GM12878 (cell line): Measurements from ENCODE around the gene CHD1. TPM values are rescaled to one million over a fixed set of nuclear protein-coding genes. Genes with fewer than 3 reads are reported as not detected.

Source experiments
- ATAC-seq: fragments of 200-7000 bp; cut with Tn5 transposase; 3 replicates; pipeline ENCODE4 v1.9.1; 2020; ENCODE audit warnings: mild to moderate bottlenecking, moderate library complexity
- BruUV-seq: library from RNA; stranded (reverse); fragments of 400-500 nt; replicated peaks from 2 replicates; lab custom pipeline; 2021; lab: Mats Ljungman, UMichigan
- CTCF ChIA-PET: fragments of 300-600 bp; sonication (Branson Sonifier 250); formaldehyde crosslinking; extraction: SDS; loops from one replicate; lab custom pipeline; 2021; ENCODE audit warnings: inconsistent platforms; lab: Yijun Ruan, JAX
- POLR2A ChIA-PET: fragments of 350-600 bp; formaldehyde crosslinking; extraction: SDS; loops from one replicate; lab custom pipeline; 2021; ENCODE audit warnings: inconsistent platforms; lab: Charles Lee
- RAD21 ChIA-PET: fragments of 300-600 bp; sonication (Branson Sonifier 250); formaldehyde crosslinking; loops from one replicate; lab custom pipeline; 2023; ENCODE audit warnings: antibody characterized with exemption; ENCODE audit not compliant: unreplicated experiment; lab: Charles Lee
- SMC1A ChIA-PET: fragments of 300-600 bp; sonication (Branson Sonifier 250); formaldehyde crosslinking; loops from one replicate; lab custom pipeline; 2023; ENCODE audit not compliant: unreplicated experiment, uncharacterized antibody; lab: Charles Lee
- DNase-seq: peaks from one replicate; pipeline ENCODE4 v3.0.0-alpha.2; 2011; ENCODE audit warnings: low read depth, low spot score
- FAIRE-seq: peaks from 3 replicates; lab custom pipeline; 2011; peaks lifted over from hg19 to GRCh38; lab: Jason Lieb, UNC
- H2AFZ ChIP-seq: 2 replicates; pipeline ENCODE4 v1.6.0; 2011; ENCODE audit warnings: low read depth, low read length, control low read depth; ENCODE audit not compliant: control insufficient read depth
- H3K27ac ChIP-seq: 2 replicates; pipeline ENCODE4 v1.5.1; 2011; ENCODE audit warnings: control low read depth; ENCODE audit not compliant: control insufficient read depth, insufficient read depth
- H3K27me3 ChIP-seq, 2 experiments: replicated peaks in 1 of 2; 2 replicates each; pipeline versions ENCODE4 v1.6.0 to v1.6.1; 2011; ENCODE audit warnings: low read length in 1 of 2; ENCODE audit not compliant: control insufficient read depth in 2 of 2, insufficient read depth in 2 of 2
- H3K36me3 ChIP-seq, 2 experiments: 2 replicates each; pipeline ENCODE4 v1.5.1; 2011; ENCODE audit warnings: low read length in 1 of 2; ENCODE audit not compliant: control insufficient read depth in 2 of 2, insufficient read depth in 2 of 2
- H3K4me1 ChIP-seq: 2 replicates; pipeline ENCODE4 v1.6.1; 2011; ENCODE audit warnings: mild to moderate bottlenecking, low read length, moderate library complexity, mixed read lengths; ENCODE audit not compliant: control insufficient read depth, insufficient read depth
- H3K4me2 ChIP-seq: 2 replicates; pipeline ENCODE4 v1.6.0; 2011; ENCODE audit warnings: control low read depth; ENCODE audit not compliant: control insufficient read depth, insufficient read depth
- H3K4me3 ChIP-seq: fragments of 200-600 bp; sonication (generic); 2 replicates; pipeline ENCODE4 v1.5.1; 2016
- H3K79me2 ChIP-seq: 2 replicates; pipeline ENCODE4 v1.6.0; 2011; ENCODE audit warnings: low read length; ENCODE audit not compliant: control insufficient read depth, insufficient read depth
- H3K9ac ChIP-seq: 2 replicates; pipeline ENCODE4 v1.8.0; 2011; ENCODE audit warnings: low read length, control low read depth, mixed read lengths; ENCODE audit not compliant: control insufficient read depth, insufficient read depth
- H3K9me3 ChIP-seq: replicated peaks from 3 replicates; pipeline ENCODE4 v1.5.1; 2011; ENCODE audit warnings: mild to moderate bottlenecking, low read length; ENCODE audit not compliant: control insufficient read depth, insufficient read depth
- H4K20me1 ChIP-seq: 2 replicates; pipeline ENCODE4 v1.6.0; 2011; ENCODE audit not compliant: control insufficient read depth, insufficient read depth
- ATF7 ChIP-seq: fragments of 450-650 bp; IDR thresholded peaks from 2 replicates; pipeline ENCODE4 v1.6.1; 2016; ENCODE audit warnings: low read depth, mild to moderate bottlenecking
- BCL11A ChIP-seq: IDR thresholded peaks from 2 replicates; pipeline ENCODE4 v1.6.1; 2011; ENCODE audit warnings: low read depth, low read length
- NBN ChIP-seq: fragments of 450-650 bp; IDR thresholded peaks from 2 replicates; pipeline ENCODE4 v1.6.1; 2016
- NR2C1 ChIP-seq: fragments of 450-650 bp; IDR thresholded peaks from 2 replicates; pipeline ENCODE4 v1.6.1; 2017; ENCODE audit warnings: antibody characterized with exemption, mild to moderate bottlenecking, moderate library complexity
- POLR2AphosphoS2 ChIP-seq: IDR thresholded peaks from 2 replicates; pipeline ENCODE4 v1.6.1; 2011; ENCODE audit warnings: low read depth, mild to moderate bottlenecking, low read length, improper control_type of control experiment, moderate library complexity
- RELB ChIP-seq: fragments of 450-650 bp; IDR thresholded peaks from 2 replicates; pipeline ENCODE4 v1.6.1; 2017; ENCODE audit warnings: low read depth, mild to moderate bottlenecking, moderate library complexity
- SMARCA5 ChIP-seq: fragments of 450-650 bp; IDR thresholded peaks from 2 replicates; pipeline ENCODE4 v1.6.1; 2017; ENCODE audit warnings: mild to moderate bottlenecking
- SPI1 ChIP-seq: IDR thresholded peaks from 2 replicates; pipeline ENCODE4 v1.6.1; 2011; ENCODE audit warnings: low read depth, mild to moderate bottlenecking, low read length, moderate library complexity, borderline replicate concordance; ENCODE audit not compliant: insufficient read depth
- SUPT20H ChIP-seq: IDR thresholded peaks from 2 replicates; pipeline ENCODE4 v1.6.1; 2011; ENCODE audit warnings: low read depth, mild to moderate bottlenecking, low read length, moderate library complexity, borderline replicate concordance; ENCODE audit not compliant: control insufficient read depth
- WRNIP1 ChIP-seq: IDR thresholded peaks from 2 replicates; pipeline ENCODE4 v1.6.1; 2011; ENCODE audit warnings: low read depth, low read length, improper control_type of control experiment, borderline replicate concordance
- YBX1 ChIP-seq: fragments of 450-650 bp; IDR thresholded peaks from 2 replicates; pipeline ENCODE4 v1.6.1; 2016; ENCODE audit warnings: antibody characterized with exemption
- WGBS: methylation state at CpG from one replicate; pipeline ENCODE4 v1.1.6; 2016; ENCODE audit warnings: low lambda C conversion rate; ENCODE audit not compliant: insufficient replicate concordance, insufficient coverage; ENCODE audit errors: missing lambda C conversion rate; 5-methylcytosine and 5-hydroxymethylcytosine counted together
- in situ Hi-C: fragments of 300-500 bp; cut with MboI; formaldehyde crosslinking; loops from 9 replicates; pipeline ENCODE4 v1.14.3; 2018; ENCODE audit warnings: mixed read lengths
- intact Hi-C: fragments of 100-400 bp; cut with micrococcal nuclease; formaldehyde crosslinking; loops from one replicate; pipeline ENCODE4 v1.14.2; 2022; ENCODE audit not compliant: unreplicated experiment
- polyA plus RNA-seq, 11 experiments: library from polyadenylated mRNA; depleted of rRNA in 4 of 11; unstranded in 6 of 11; stranded (reverse) in 5 of 11; fragments of >200 nt; fragmentation: Nextera tagmentation in 4 of 11; fragmentation: Illumina TruSeq in 1 of 11; extraction: Ambion mirVana in 4 of 11; extraction: Trizol in 1 of 11; gene quantifications; 1 replicate in 1 of 11; 2 replicates in 10 of 11; pipeline versions ENCODE4 v1.2.1 to v1.2.3, GENCODE V29; 2011 to 2016; ENCODE audit warnings: inconsistent platforms in 2 of 11, missing spikeins in 2 of 11, low read depth in 1 of 11
- total RNA-seq, 4 experiments: library from RNA; depleted of rRNA in 3 of 4; stranded (reverse); fragments of >200 nt in 3 of 4; fragmentation: Illumina TruSeq in 1 of 4; extraction: Trizol in 1 of 4; gene quantifications; 2 replicates each; pipeline versions ENCODE4 v1.2.1 to v1.2.3, GENCODE V29; 2013 to 2021

The CHD1 gene
- total and polyA plus RNA-seq, 10 of the 15 experiments (the other 5 are each of a cell fraction or from before 2014, with no cell fraction given) = 25.5 to 158 (median 50.5) TPM

- Histone ChIP-seq H2AFZ (no peak overlapping the region), H3K27me3 (no peaks in the 10 kb centered on the region)
- SMC1A ChIA-PET = interaction anchor here (1.0 to 2.7 kb wide), 12 partner anchors 9 to 157 kb away, joined by 3 to 37 read pairs (median 8); no protein-coding TSS in a partner anchor
- BruUV-seq = no TSS peak
- no peak for TF ChIP-seq NR2C1
- TF ChIP-seq SPI1 = no peak
- TF ChIP-seq YBX1 = no peak
- TF ChIP-seq WRNIP1 = no peak
- no peak for TF ChIP-seq SUPT20H
- no peak for TF ChIP-seq POLR2AphosphoS2
- TF ChIP-seq NBN = no peak
- no peak for TF ChIP-seq SMARCA5
- TF ChIP-seq ATF7 = no peak
- no peak for TF ChIP-seq BCL11A
- TF ChIP-seq RELB = no peak
- TF ChIP-seq, all 136 proteins: peak for 0
- POLR2A ChIA-PET = interaction anchor here (0.8 to 1.8 kb wide), 3 partner anchors 17 to 125 kb away, joined by 3 to 4 read pairs (median 3); partner anchors contain the start of gene CHD1
- no peak overlapping the region for H3K9ac ChIP-seq
- no peaks in the 10 kb centered on the region for H3K9me3 ChIP-seq
- intact Hi-C loops (loop anchor here (1.0 to 5.0 kb wide), 4 partner anchors 20 to 153 kb away; partner anchors contain the start of gene RGMB), in situ Hi-C loops (loop anchor here (10.0 kb wide), 1 partner anchor 128 kb away; no protein-coding TSS in a partner anchor)
- H4K20me1 ChIP-seq = no peaks in the 10 kb centered on the region
- no peak overlapping the region for H3K4me2 ChIP-seq
- CTCF ChIA-PET = interaction anchor here (1.0 to 4.2 kb wide), 8 partner anchors 9 to 153 kb away, joined by 3 to 40 read pairs (median 6); no protein-coding TSS in a partner anchor
- peaks cover 65% of the 10 kb centered on the region for H3K79me2 ChIP-seq
- DNase-seq = no peak
- no peaks in the 10 kb centered on the region; the same call in 1 of the 2 replicates for H3K4me1 ChIP-seq
- H3K27ac ChIP-seq = no peak overlapping the region
- FAIRE-seq = no peak
- no peak overlapping the region for H3K4me3 ChIP-seq
- peak; percentile 50 for ATAC-seq
- RAD21 ChIA-PET = interaction anchor here (0.8 to 4.4 kb wide), 8 partner anchors 15 to 156 kb away, joined by 3 to 38 read pairs (median 5); partner anchors contain the start of gene CHD1
- 69% methylated on average over 3 of the region's 3 CpGs for WGBS
- peaks cover 0 to 16% of the 10 kb centered on the region in 2 experiments; a peak in 3 of 4 replicates for H3K36me3 ChIP-seq
Measured at GRCh38 chr5:98906756-98907355, 22.0 kb downstream of the CHD1 start.
